A673 (cell line): ENCODE data around the gene IFNAR1.

ENCODE experiments used
- EZH2 ChIP-seq: fragments of 200-600 bp; sonication (generic); IDR thresholded peaks from 2 replicates; pipeline ENCODE4 v1.6.1; 2017; ENCODE audit warnings: borderline replicate concordance, low read depth, mild to moderate bottlenecking, mixed read lengths, antibody characterized with exemption, low read length; ENCODE audit not compliant: poor library complexity, severe bottlenecking
- TF ChIP-seq, protein P1 (sequence below): fragments of 300-800, 200-600 bp; sonication (generic); conservative IDR thresholded peaks from 2 replicates; pipeline ENCODE4 v1.5.1; 2017; ENCODE audit warnings: low read depth, mild to moderate bottlenecking, antibody characterized with exemption, low read length, moderate library complexity, mixed read lengths

GRCh38 chr21:33339918-33340317 lies 15.1 kb downstream of the IFNAR1 start:
- TF ChIP-seq, protein P1, sequence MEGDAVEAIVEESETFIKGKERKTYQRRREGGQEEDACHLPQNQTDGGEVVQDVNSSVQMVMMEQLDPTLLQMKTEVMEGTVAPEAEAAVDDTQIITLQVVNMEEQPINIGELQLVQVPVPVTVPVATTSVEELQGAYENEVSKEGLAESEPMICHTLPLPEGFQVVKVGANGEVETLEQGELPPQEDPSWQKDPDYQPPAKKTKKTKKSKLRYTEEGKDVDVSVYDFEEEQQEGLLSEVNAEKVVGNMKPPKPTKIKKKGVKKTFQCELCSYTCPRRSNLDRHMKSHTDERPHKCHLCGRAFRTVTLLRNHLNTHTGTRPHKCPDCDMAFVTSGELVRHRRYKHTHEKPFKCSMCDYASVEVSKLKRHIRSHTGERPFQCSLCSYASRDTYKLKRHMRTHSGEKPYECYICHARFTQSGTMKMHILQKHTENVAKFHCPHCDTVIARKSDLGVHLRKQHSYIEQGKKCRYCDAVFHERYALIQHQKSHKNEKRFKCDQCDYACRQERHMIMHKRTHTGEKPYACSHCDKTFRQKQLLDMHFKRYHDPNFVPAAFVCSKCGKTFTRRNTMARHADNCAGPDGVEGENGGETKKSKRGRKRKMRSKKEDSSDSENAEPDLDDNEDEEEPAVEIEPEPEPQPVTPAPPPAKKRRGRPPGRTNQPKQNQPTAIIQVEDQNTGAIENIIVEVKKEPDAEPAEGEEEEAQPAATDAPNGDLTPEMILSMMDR: no peak
- no peak for TF ChIP-seq EZH2
